Prostate gland (tissue), 2 donors: ENCODE measurements around the gene ITGA3.

Source experiments
- CTCF ChIP-seq, 4 experiments: fragments of 200-600 bp in 2 of 4; fragments of 450-650 bp in 2 of 4; sonication (generic) in 2 of 4; IDR thresholded peaks; 1 replicate in 3 of 4; 2 replicates in 1 of 4; pipeline ENCODE4 v1.5.1; 2016 to 2019; ENCODE audit warnings: antibody characterized with exemption in 4 of 4, mild to moderate bottlenecking in 2 of 4, moderate library complexity in 2 of 4
- POLR2A ChIP-seq: fragments of 450-650 bp; IDR thresholded peaks from one replicate; pipeline ENCODE4 v1.6.1; 2016; ENCODE audit warnings: antibody characterized with exemption, mild to moderate bottlenecking
- POLR2AphosphoS5 ChIP-seq: sonication (generic); formaldehyde crosslinking; IDR thresholded peaks from one replicate; pipeline ENCODE4 v1.6.1; 2017; ENCODE audit warnings: antibody characterized with exemption

GRCh38 chr17:50133769-50134099, 77.8 kb downstream of the ITGA3 start:
- TF ChIP-seq CTCF (IDR thresholded peaks at IDR 0.05) = no peak
- no peak for TF ChIP-seq POLR2A
- no peak for TF ChIP-seq POLR2AphosphoS5
